Testis (tissue), 3 donors: ENCODE measurements around the gene FAM76B. TPM values are rescaled to one million over a fixed set of nuclear protein-coding genes. Genes with fewer than 3 reads are reported as not detected.

Source experiments
- DNase-seq: peaks from one replicate; pipeline ENCODE4 v3.0.0-alpha.2; 2019
- H3K27ac ChIP-seq, 2 donors: fragments of 200-600 bp; sonication (generic); one replicate each; pipeline ENCODE4 v1.5.1; 2019
- H3K27me3 ChIP-seq: fragments of 200-600 bp; sonication (generic); one replicate; pipeline ENCODE4 v1.5.1; 2019
- H3K36me3 ChIP-seq: fragments of 200-600 bp; sonication (generic); one replicate; pipeline ENCODE4 v1.5.1; 2017; ENCODE audit warnings: low read depth; ENCODE audit errors: missing control alignments
- H3K4me1 ChIP-seq: fragments of 200-600 bp; sonication (generic); one replicate; pipeline ENCODE4 v1.5.1; 2019
- H3K4me3 ChIP-seq, 2 donors: fragments of 200-600 bp; sonication (generic); one replicate each; pipeline ENCODE4 v1.5.1; 2017 to 2019
- H3K9me3 ChIP-seq: fragments of 200-600 bp; sonication (generic); one replicate; pipeline ENCODE4 v1.5.1; 2017
- POLR2A ChIP-seq: fragments of 450-650 bp; IDR thresholded peaks from one replicate; pipeline ENCODE4 v1.6.1; 2017; ENCODE audit warnings: antibody characterized with exemption, mild to moderate bottlenecking, moderate library complexity
- WGBS, 2 donors: methylation state at CpG; one replicate each; pipeline ENCODE4 v1.1.5; 2018; 5-methylcytosine and 5-hydroxymethylcytosine counted together
- intact Hi-C: fragments of 100-400 bp; cut with DNase I; formaldehyde crosslinking; loops from one replicate; pipeline ENCODE4 v1.15.1; 2023; ENCODE audit warnings: low total_unique reads
- polyA plus RNA-seq: library from polyadenylated mRNA; stranded (reverse); fragments of 350-450 nt; fragmentation: Illumina TruSeq; extraction: RNeasy Lipid Tissue Mini Kit (QIAGEN cat#74804); gene quantifications from one replicate; pipeline ENCODE4 v1.2.3, GENCODE V29; 2014; ENCODE audit warnings: low read depth, low replicate concordance; ENCODE audit not compliant: insufficient read depth
- total RNA-seq, 2 donors: library from RNA; depleted of rRNA; stranded (reverse); fragments of >200 nt; gene quantifications; one replicate each; pipeline ENCODE4 v1.2.3, GENCODE V29; 2016
- TF ChIP-seq, protein P1 (sequence below), 3 experiments: fragments of 450-650 bp in 2 of 3; fragments of 200-600 bp in 1 of 3; sonication (generic) in 1 of 3; IDR thresholded peaks; one replicate each; pipeline ENCODE4 v1.5.1; 2016 to 2019; ENCODE audit warnings: antibody characterized with exemption in 3 of 3, mild to moderate bottlenecking in 2 of 3, moderate library complexity in 1 of 3

The FAM76B gene
- total and polyA plus RNA-seq, 3 donors from 2014 or later: 53.7 to 122 (median 81.0) TPM

DNA sequence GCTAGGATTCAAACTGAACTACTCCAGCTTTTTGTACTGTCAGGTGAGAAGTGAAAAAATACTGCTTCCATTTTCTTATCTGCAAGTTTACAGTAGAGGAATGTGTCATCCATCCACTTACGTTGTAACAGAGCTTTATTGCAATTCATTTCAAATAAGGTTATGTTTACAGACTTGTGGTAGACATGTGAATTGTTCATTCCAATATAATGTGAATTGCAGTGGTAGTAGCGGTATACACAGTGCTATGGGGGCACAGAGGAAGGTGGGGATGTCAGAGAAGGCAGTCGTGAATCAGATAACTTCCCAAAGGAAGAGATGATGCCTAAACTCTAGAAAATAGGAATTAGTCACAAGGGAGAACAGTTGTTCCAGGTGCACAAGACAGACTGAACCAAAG is 43.2 kb upstream of the FAM76B start:
- no peak for TF ChIP-seq POLR2A
- TF ChIP-seq, protein P1, sequence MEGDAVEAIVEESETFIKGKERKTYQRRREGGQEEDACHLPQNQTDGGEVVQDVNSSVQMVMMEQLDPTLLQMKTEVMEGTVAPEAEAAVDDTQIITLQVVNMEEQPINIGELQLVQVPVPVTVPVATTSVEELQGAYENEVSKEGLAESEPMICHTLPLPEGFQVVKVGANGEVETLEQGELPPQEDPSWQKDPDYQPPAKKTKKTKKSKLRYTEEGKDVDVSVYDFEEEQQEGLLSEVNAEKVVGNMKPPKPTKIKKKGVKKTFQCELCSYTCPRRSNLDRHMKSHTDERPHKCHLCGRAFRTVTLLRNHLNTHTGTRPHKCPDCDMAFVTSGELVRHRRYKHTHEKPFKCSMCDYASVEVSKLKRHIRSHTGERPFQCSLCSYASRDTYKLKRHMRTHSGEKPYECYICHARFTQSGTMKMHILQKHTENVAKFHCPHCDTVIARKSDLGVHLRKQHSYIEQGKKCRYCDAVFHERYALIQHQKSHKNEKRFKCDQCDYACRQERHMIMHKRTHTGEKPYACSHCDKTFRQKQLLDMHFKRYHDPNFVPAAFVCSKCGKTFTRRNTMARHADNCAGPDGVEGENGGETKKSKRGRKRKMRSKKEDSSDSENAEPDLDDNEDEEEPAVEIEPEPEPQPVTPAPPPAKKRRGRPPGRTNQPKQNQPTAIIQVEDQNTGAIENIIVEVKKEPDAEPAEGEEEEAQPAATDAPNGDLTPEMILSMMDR (IDR thresholded peaks at IDR 0.05): no peak
- no peak for DNase-seq
- Histone ChIP-seq H3K9me3 (no peaks in the 10 kb centered on the region), H3K36me3 (no peaks in the 10 kb centered on the region), H3K27me3 (no peaks in the 10 kb centered on the region), H3K27ac (no peak overlapping the region), H3K4me3 (no peak overlapping the region), H3K4me1 (no peaks in the 10 kb centered on the region)
- WGBS, 2 donors: 85 to 86% methylated on average over 3 of the region's 3 CpGs
- intact Hi-C loops: no loop called here

DNA sequence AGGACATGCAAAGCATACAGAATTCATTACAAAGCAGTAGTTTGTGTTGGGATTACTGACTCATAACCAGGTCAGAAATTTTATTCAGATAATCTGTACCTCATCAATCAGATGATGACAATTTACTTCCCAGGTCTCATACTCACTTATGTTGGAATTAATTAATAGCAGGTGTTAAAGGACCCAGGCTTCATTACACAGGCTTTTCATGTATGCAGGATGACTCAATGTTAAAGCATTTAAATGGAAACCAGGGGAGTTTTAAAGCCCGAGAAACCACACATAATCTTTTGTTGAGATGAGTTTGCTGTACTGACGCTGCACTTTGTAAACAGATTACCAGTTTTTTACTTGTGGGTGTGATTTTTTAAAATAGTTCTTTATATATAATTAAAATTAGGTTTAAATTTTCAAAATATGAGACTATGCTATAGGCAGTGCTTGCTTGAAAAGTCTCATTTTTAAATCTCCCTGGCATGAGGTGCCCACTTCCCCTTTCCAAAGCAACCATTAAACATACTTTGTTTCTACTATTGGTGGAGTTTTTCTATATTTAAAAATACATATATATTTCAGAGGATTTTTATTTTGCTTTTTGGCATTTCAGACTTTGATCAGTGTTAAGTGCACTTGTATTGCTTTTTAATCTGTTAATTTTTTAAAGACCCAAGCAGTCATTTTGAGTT is 41.8 kb upstream of the FAM76B start:
- TF ChIP-seq, protein P1 (IDR thresholded peaks at IDR 0.05): no peak
- TF ChIP-seq POLR2A: no peak
- WGBS, 2 donors: 89 to 94% methylated on average over 2 of the region's 2 CpGs
- no peaks in the 10 kb centered on the region for H3K27me3 ChIP-seq
- intact Hi-C loops: no loop called here
- no peaks in the 10 kb centered on the region for H3K36me3 ChIP-seq
- H3K9me3 ChIP-seq: no peaks in the 10 kb centered on the region
- H3K27ac ChIP-seq: no peak overlapping the region
- DNase-seq: no peak
- no peaks in the 10 kb centered on the region for H3K4me1 ChIP-seq
- no peak overlapping the region for H3K4me3 ChIP-seq

DNA sequence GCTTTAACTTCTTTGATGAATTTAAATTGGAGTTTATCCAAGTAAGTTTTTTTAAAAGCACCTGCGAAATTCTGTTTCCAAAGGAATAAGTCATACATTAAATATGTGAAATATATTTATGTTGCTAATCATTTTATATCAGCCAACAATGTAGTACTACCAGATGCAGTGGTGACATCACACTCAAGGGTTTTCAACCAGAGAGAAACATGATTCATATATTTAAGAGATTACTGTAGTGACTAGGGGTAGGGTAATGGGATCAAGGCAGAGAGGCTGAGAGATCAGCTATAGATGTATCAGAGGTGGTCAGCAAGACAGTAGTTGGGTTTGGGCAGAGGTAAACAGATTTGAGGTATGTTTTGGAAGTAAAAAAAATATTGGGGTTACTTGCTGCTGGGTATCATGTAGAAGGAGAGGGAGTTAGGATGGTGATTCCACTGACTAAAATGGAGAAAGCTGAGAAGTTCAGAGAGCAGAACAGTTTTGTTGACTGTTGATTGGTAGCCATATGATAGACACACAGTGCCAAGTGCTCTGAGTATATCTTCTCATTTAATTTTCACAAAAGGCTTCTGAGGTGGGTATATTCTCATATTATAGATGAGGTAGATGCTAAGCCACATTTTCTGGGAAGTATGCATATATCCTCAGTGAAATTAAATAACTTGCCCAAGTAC is 40.1 kb upstream of the FAM76B start:
- WGBS, 2 donors: 92 to 96% methylated on average over 1 of the region's 1 CpG
- Histone ChIP-seq H3K9me3 (no peaks in the 10 kb centered on the region), H3K27me3 (no peaks in the 10 kb centered on the region), H3K36me3 (no peaks in the 10 kb centered on the region), H3K4me1 (no peaks in the 10 kb centered on the region), H3K4me3 (no peak overlapping the region), H3K27ac (no peak overlapping the region)
- TF ChIP-seq, protein P1 (IDR thresholded peaks at IDR 0.05): no peak
- no peak for TF ChIP-seq POLR2A
- DNase-seq: no peak
- intact Hi-C loops: no loop called here

DNA sequence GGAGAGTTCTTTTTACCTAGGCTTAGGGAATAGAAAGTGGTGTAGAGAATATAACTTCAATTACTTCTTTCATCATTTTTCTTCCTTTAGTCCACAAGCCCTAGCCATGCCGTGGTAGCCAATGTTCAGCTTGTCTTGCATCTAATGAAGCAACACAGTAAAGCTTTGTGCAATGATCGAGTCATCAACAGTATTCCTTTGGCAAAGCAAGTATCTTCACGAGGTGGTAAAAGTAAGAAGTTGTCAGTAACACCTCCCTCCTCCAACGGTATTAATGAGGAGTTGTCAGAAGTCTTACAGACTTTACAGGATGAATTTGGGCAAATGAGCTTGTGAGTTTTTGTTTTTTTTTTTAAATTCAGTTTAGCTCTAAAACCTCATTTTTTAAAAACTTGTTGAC is 38.1 kb upstream of the FAM76B start:
- Histone ChIP-seq H3K36me3 (no peaks in the 10 kb centered on the region), H3K4me1 (no peaks in the 10 kb centered on the region), H3K9me3 (no peaks in the 10 kb centered on the region), H3K27ac (no peak overlapping the region), H3K27me3 (no peaks in the 10 kb centered on the region), H3K4me3 (no peak overlapping the region)
- TF ChIP-seq, protein P1 (IDR thresholded peaks at IDR 0.05): no peak
- TF ChIP-seq POLR2A: no peak
- WGBS, 2 donors: 92 to 94% methylated on average over 4 of the region's 4 CpGs
- intact Hi-C loops: no loop called here
- DNase-seq: no peak
